HFF-Myc (cell line): ENCODE results near the gene NRN1L.
"Not testable (repeated sequence)": the region's sequence is repeated elsewhere in the genome, so short reads cannot be mapped to it uniquely, and the experiment has no call there.

ENCODE experiments used
- DNase-seq: peaks from one replicate; pipeline ENCODE4 v3.0.0-alpha.2; 2011; ENCODE audit warnings: low read depth; ENCODE audit errors: extremely low read depth
- H3K4me3 ChIP-seq: replicated peaks from 2 replicates; pipeline ENCODE4 v1.5.1; 2011; ENCODE audit warnings: low read depth, mild to moderate bottlenecking, control low read depth, low read length
- CTCF ChIP-seq: IDR thresholded peaks from 2 replicates; pipeline ENCODE4 v1.5.1; 2012; ENCODE audit warnings: mild to moderate bottlenecking, low read depth, low read length, control low read depth; ENCODE audit errors: missing control alignments

The NRN1L gene

GRCh38 chr16:67860589-67861398 lies 23.9 kb upstream of the NRN1L start:
- DNase-seq = no peak
- H3K4me3 ChIP-seq = no peak overlapping the region
- TF ChIP-seq CTCF = no peak

GRCh38 chr16:67861877-67862276 lies 22.8 kb upstream of the NRN1L start:
- H3K4me3 ChIP-seq = no peak overlapping the region
- no peak for TF ChIP-seq CTCF
- no peak for DNase-seq

GRCh38 chr16:67862623-67863583 lies 21.8 kb upstream of the NRN1L start:
- no peak for TF ChIP-seq CTCF
- H3K4me3 ChIP-seq = no peak overlapping the region
- DNase-seq = no peak

- not testable (repeated sequence) for DNase-seq, H3K4me3 ChIP-seq
These were observed 20.6 kb upstream of the NRN1L start for GRCh38 chr16:67864044-67864443.

GRCh38 chr16:67864594-67864993 lies 20.1 kb upstream of the NRN1L start:
- TF ChIP-seq CTCF = no peak
- H3K4me3 ChIP-seq = no peak overlapping the region
- DNase-seq = no peak

GRCh38 chr16:67865318-67865717 lies 19.4 kb upstream of the NRN1L start:
- no peak overlapping the region for H3K4me3 ChIP-seq
- peak; percentile 47 for TF ChIP-seq CTCF
- no peak for DNase-seq

- no peak for TF ChIP-seq CTCF
- H3K4me3 ChIP-seq = no peak overlapping the region
- DNase-seq = no peak
These were observed 16.4 kb upstream of the NRN1L start for GRCh38 chr16:67868290-67868689.
